GM18507 (cell line): ENCODE results near the gene SARDH.
"Not testable (repeated sequence)": the region's sequence is repeated elsewhere in the genome, so short reads cannot be mapped to it uniquely, and the experiment has no call there.

Experiments used
- DNase-seq: peaks from one replicate; pipeline ENCODE4 v3.0.0; 2011; ENCODE audit warnings: low read depth; ENCODE audit not compliant: insufficient read length; ENCODE audit errors: extremely low spot score
- FAIRE-seq: peaks from 2 replicates; lab custom pipeline; 2011; peaks lifted over from hg19 to GRCh38; lab: Jason Lieb, UNC

The SARDH gene

DNA sequence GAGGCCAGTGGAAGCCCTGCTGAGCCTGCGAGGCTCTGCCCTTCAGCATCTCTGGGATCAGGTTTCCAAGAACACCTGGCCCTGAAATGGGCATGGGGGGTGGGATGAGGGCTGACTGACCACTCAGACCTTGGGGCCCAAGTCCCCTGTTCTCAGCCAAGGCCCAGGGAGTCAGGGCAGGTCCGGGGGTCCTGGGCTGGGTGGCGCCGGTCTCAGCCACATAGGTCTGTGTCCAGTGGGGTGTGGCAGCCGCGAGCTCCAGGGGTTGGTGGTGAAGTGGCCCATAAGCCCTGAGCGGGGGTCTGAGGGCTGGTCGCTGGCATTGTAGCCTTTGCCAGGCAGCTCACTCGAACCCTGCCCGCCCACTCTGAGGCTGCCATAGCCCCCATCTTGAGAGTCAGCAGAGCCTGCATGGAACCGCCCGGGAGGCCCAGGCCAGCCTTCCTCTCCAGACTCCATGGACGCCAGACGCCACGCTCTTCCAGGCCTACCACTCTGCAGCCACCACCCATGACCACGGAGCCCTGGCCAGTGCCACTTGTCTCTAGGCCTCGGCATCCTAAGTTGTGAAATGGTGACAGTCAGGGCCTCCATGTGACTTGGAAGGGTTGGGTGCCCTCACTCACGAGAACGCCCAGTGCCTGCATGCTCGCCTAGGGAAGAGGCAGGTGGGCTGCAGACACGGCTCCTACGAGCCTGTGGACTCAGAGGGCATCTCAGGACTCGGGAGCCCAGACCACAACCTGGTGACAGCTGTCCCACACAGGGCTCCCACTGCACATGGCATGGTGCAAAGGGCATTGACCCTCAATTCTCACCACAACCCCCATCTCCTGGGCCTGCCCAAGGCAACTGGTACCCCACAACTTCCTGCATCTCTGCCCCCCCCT, 108.7 kb downstream of the SARDH start:
- FAIRE-seq (no peak), DNase-seq (no peak)

DNA sequence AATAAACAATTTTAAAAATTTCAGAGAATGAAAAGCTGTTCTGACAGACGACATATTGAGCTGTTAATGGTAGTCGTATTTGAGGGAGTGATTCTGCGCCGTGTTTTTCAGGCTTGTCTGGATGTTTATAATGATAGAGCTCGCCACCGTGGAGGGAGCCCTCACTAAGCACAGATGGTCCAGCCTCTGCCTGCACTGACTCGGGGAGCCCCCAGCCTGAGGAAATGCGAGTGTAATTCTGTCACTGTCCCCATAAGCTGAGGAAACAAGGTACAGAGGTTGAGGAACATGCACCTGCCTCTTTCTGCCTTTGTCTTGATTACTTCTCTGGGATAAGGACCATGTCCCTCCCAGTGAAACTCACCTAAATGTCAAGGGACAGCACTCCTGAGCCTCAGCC, 109.4 kb downstream of the SARDH start:
- FAIRE-seq (no peak), DNase-seq (no peak)

GRCh38 chr9:133627341-133627740, 110.8 kb downstream of the SARDH start:
- DNase-seq (no peak), FAIRE-seq (no peak)

- FAIRE-seq = not testable (repeated sequence)
Measured at GRCh38 chr9:133626008-133626407, 112.1 kb downstream of the SARDH start.

GRCh38 chr9:133622555-133622954, 115.6 kb downstream of the SARDH start:
- FAIRE-seq (no peak), DNase-seq (no peak)

More at GRCh38 chr9:133626008-133626407, 112.1 kb downstream of the SARDH start:
- DNase-seq = not testable (repeated sequence)

- no peak for DNase-seq
- FAIRE-seq = no peak
Measured at GRCh38 chr9:133621725-133622267, 116.4 kb downstream of the SARDH start.

DNA sequence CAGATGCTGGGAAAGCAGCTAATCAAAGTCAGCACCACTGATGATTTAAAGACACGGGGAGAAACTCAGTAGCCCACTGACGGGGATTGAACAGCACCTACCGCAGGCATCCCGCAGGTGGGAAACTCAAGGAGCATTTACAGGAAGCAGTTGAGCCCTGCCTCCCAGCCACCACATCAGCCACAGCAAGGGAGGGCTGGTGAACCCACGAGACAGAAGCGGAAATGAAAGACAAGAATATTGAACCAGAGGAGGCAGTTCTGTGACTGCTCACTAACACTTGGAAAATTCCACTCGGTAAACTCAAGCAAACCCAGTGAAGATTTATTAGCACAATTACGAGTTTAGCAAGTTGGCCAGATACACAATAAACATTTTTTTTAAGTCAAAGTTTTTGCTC, 118.4 kb downstream of the SARDH start:
- peak; percentile 72 for FAIRE-seq
- DNase-seq = no peak

GRCh38 chr9:133618726-133619125, 119.4 kb downstream of the SARDH start:
- DNase-seq (no peak), FAIRE-seq (no peak)

DNA sequence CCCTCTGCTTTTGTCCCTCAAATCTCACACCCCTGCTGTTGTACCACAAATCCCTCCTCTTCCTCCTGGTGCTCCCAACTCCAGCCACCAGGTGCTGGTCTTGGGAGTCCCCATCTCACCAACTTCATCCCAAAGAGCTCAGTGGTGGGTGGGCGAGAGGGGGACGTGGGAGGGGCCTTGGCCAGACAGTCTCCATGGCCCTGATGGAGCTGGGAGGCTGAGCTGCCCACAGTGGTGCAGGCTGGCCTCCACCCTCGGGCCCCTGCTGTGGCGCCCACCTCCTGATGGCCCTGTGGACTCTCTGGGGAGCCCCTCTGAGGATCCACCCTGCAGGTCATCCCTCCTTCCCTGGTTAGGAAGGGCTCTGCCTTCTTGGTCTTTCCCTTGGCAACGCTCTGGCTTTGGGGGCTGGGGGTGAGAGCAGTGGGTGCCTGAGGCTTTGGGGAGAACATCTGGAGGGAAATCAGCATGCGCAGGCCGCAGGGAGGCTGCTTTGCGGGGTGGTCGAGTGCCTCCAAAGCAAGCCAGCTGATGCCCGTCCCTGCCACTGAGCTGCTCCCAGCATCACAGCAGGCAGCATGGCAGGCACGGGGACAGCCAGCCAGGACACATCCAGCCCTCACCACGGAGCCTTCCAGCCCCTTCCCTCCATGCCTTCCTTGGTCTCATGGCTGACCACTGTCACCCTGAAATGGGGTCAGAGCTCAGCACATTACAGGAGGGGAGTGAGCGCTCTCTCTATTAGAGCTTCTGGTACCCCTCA, 121.3 kb downstream of the SARDH start:
- FAIRE-seq = no peak
- no peak for DNase-seq

- DNase-seq = no peak
- FAIRE-seq = no peak
Measured at GRCh38 chr9:133615606-133616188, 122.5 kb downstream of the SARDH start.

DNA sequence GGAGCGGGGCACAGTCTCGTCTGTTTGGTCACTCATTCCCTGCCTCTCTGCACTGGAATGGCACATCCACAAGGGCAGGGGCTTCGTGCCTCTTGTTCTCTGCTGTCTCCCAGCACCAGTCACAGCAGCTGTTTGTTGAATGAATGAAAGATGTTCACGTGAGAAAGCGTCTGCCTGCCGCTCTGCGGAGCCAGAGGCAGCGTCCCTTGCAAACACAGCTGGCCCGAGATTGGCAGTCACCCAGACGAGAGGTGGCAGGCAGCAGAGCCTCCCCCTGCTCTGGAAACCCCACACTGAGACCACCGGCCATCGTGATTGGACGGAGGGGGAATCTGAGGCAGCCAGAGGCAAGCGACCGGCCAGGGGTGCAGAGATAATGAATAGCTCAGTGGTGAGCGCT, 123.0 kb downstream of the SARDH start:
- DNase-seq (no peak), FAIRE-seq (no peak)

GRCh38 chr9:133614678-133615077, 123.5 kb downstream of the SARDH start:
- no peak for FAIRE-seq

GRCh38 chr9:133614056-133614455, 124.1 kb downstream of the SARDH start:
- no peak for DNase-seq
- FAIRE-seq = no peak

More at GRCh38 chr9:133614678-133615077, 123.5 kb downstream of the SARDH start:
- no peak for DNase-seq
